Right hindlimb (tissue), 1 donor: ENCODE results near the gene NSD1.
A peak's percentile ranks its signal among the peaks of the same experiment; 100 is the strongest.
"Not testable (repeated sequence)": the region's sequence is repeated elsewhere in the genome, so short reads cannot be mapped to it uniquely, and the experiment has no call there.

Experiments used
- DNase-seq: peaks from one replicate; pipeline ENCODE4 v3.0.0-alpha.2; 2018

NSD1 gene

DNA sequence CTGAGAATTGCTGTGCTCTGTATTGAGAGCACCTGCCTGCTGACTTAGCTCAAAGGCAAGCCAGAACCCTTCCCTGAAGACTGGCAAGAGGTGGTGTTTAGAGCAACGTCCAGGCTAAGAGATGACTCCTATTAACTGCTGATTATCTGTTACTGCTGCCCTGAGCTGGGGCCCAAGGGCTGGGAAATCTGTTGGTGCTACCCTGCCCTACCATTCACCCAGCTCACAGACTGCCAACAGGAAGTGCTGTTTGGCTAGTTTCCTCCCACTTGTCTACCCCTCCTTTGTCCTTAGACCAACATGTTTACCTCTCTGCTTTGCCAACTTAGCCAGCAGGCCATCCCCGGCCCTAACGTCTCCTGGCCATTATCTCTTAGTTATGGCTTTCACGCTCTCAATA, 163.0 kb downstream of the NSD1 start:
- no peak for DNase-seq

- no peak for DNase-seq
Measured at GRCh38 chr5:177297922-177298321, 164.3 kb downstream of the NSD1 start.

DNA sequence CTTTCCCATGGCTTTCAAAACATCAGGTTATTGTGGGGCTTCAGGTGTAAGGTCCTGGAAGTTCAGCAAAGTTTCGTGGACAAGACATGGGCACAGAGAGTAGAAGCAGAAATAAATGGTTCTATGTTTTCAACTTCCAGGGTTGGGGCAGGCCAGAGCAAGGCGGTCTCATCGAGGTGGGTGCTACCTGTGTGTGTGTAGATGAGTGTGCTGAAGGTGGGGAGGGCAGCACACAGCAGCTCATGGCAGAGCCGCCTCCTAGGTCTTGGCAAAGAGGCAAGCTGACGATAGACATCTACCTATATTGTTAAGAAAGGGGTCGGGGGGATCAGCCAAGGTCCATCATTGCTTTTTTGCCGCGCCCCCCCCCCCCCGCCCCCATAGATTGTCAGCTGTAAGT, 166.1 kb downstream of the NSD1 start:
- no peak for DNase-seq

GRCh38 chr5:177300236-177300880, 166.8 kb downstream of the NSD1 start:
- peak; percentile 65 for DNase-seq

DNA sequence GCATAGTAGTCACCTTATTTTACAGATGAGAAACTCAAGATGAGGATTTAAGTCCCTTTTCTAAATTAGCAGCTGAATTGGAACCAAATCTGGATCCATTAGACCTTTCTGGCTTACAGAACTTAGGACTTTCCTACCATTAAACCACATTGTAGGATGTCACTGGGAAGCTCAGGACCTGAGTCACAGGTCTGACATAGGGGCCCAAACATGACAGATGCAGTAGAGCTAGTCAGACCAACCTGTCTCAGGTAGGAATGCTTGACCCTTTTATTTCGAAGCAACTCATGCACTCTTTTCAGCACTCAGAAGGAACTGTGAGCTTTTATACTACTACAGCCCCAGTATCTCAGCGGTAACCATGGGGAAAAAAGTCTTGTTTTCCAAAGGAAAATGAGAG, 167.4 kb downstream of the NSD1 start:
- no peak for DNase-seq

DNA sequence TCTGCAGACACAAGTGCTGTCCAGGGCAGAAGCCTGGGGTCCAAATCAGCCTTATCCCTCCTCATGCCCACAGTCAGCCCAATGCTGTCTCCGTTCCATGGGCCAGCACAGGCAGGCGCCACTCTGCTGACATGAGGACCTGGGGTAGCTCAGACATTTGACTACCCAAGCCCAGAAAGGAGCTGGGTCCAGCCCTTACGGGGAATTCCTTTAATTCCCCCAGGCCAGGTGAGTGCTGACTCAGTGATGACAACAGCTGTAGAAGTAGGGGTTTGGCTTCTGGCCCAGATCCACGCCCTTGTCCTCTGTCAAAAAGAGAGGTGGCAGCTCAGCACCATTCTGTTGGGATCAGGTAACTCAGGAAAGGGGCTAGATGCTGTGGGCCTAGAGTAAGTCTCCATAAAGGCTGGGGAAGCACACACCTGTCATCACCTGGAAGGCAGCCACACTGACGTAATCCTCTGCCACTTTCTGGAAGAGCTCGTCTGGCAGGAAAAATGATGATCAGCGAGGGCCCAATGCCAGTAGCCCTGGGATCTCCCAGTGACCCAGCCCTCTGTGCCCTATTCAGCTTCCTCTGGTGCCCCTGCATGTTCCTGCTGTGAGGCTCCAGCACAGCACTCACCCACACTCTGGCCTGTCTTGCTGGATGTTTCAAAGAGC, 168.1 kb downstream of the NSD1 start:
- no peak for DNase-seq

DNA sequence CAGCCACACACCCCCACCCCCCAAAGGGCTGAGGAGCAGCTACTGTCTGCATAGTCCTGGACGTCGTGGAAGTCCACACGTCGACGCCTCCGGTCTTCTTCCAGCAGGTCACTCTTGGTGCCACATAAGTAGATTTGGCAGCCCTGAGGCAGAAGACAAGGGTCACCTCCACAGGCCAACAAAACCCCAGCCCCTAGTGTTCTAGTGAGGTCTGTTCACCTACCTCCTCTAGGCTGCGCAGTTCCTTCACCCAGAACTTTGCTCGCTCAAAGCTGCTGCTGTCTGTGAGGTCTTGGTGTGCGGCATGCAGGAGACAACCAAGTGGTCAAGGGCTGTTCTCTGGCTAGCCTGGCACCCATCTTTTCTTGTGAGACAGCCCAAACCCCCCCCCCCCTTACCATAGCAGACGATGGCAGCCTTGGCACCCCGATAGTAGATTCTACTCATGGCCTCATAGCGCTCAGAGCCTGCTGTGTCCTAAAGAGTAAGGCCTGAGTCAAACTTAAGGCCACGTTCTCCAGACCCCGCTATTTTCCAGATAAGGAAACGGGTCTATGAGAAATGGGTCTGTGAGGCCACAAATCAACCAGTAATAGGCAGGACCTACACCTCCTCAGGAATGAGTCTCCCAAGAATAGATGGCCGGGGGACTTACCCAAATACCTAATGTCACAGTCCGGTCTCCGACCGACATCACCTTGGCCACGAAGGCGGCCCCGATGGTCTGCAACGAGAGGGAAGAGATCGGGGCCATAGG, 169.0 kb downstream of the NSD1 start:
- DNase-seq, result no peak

GRCh38 chr5:177303121-177303924, 169.8 kb downstream of the NSD1 start, which contains the start of the genes PRELID1 and RAB24:
TSS of gene PRELID1 (plus strand) at chr5:177303799. CDS start at chr5:177303986, 187 bp downstream.
TSS of gene RAB24 (minus strand) at chr5:177303719. CDS start at chr5:177303288, 431 bp downstream.
- peak; percentile 91 for DNase-seq

DNA sequence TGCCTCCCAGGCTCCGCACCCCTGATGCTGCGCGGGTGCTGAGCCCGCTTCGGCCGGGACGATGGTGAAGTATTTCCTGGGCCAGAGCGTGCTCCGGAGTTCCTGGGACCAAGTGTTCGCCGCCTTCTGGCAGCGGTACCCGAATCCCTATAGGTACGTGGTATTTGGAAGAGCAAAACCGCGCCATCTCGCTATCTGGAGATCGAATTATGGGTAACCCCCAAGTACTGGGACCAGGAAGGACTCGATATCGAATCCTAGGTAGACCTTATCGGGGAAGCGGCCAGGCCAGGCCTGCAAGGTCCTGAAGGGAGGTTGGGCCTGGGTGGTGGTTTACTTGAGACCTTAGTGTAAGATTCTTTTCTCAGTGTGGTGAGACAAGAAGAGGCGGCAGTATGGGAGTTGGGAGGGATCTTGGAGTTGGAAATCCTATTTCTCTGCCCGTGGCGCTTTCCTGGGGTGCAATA, 170.4 kb downstream of the NSD1 start:
- DNase-seq, result no peak

GRCh38 chr5:177304392-177305119, 171.0 kb downstream of the NSD1 start:
- no peak for DNase-seq

- DNase-seq, result not testable (repeated sequence)
Measured at GRCh38 chr5:177306103-177306640, 172.6 kb downstream of the NSD1 start.

GRCh38 chr5:177306674-177307543, 173.3 kb downstream of the NSD1 start:
- DNase-seq, result no peak

- no peak for DNase-seq
Measured at GRCh38 chr5:177307544-177308363, 174.2 kb downstream of the NSD1 start.

GRCh38 chr5:177308740-177309139, 175.2 kb downstream of the NSD1 start:
- DNase-seq, result no peak

GRCh38 chr5:177309351-177310191, 176.0 kb downstream of the NSD1 start:
- peak; percentile 74 for DNase-seq

DNA sequence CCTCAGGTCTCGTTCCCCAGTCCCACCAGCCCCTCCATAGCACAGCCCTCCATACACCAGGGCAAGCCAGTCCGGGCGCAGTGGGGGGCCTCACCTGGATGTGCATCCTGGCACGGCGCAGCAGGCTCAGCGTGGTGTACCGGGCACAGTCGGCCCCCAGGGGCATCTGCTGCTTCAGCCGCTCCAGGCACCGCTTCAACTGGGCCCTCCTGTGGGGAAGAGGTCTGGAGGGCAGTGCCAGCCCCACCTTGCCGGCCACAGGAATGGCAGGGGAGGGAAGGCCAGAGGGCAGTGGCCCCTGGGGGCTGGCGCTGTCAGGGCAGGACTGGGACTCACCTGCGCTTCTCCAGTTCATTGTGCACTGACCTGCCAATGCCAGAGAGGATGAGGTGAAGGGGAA, 176.8 kb downstream of the NSD1 start:
- DNase-seq, result no peak

DNA sequence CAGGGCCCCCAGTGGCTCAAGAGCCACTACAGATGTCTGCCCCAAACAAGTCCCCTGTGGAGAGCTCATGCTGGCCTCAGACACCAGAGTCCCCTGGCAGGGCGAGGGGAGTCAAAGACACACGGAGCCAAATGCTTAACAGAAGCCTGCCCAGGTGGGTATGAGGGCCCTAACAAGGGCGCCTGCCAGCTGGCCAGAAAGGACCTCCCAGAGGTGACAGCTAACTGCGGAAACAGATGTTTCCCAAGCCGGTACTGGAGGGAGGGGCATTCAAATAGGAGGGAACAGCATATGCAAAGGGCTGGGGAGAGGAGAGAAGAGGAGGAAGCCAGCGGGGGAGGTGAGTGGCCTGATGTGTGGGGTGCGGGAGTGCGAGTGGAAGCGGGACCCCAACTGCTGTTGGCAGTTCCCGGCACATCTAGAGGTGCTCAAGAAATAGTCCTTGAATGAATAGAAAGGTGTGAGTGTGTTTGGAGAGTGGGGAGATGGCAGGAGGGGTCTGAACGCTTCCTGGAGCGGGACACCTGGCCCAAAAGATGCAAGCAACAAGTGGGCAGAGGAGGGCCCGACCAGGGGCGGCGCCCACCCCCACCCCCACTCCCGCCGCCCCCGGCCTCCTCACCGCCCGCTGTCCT, 177.3 kb downstream of the NSD1 start:
- no peak for DNase-seq

- no peak for DNase-seq
Measured at GRCh38 chr5:177311392-177311722, 177.8 kb downstream of the NSD1 start.
